ENCODE measurements around the gene TPRG1L.

TPRG1L gene

GRCh38 chr1:3628445-3628844, 3.6 kb downstream of the TPRG1L start:
- no peak for TF ChIP-seq CTCF (IDR thresholded peaks at IDR 0.05; ENCODE audit: low read depth, low read length, missing control alignments)
- no peak overlapping the region for H3K4me3 ChIP-seq (replicated peaks; ENCODE audit: low read depth, low read length)
- no peak for DNase-seq (ENCODE audit: extremely low read depth, low read depth)

- H3K4me3 ChIP-seq (replicated peaks; ENCODE audit: low read depth, low read length) = no peak overlapping the region
- no peak for TF ChIP-seq CTCF (IDR thresholded peaks at IDR 0.05; ENCODE audit: low read depth, low read length, missing control alignments)
- no peak for DNase-seq (ENCODE audit: extremely low read depth, low read depth)
Measured at GRCh38 chr1:3629561-3630160, 4.8 kb downstream of the TPRG1L start.

- TF ChIP-seq CTCF (IDR thresholded peaks at IDR 0.05; ENCODE audit: low read depth, low read length, missing control alignments) = no peak
- H3K4me3 ChIP-seq (replicated peaks; ENCODE audit: low read depth, low read length) = no peak overlapping the region
- no peak for DNase-seq (ENCODE audit: extremely low read depth, low read depth)
Measured at GRCh38 chr1:3630161-3630611, 5.4 kb downstream of the TPRG1L start.

GRCh38 chr1:3630914-3631313, 6.1 kb downstream of the TPRG1L start:
- no peak for DNase-seq (ENCODE audit: extremely low read depth, low read depth)
- no peak overlapping the region for H3K4me3 ChIP-seq (replicated peaks; ENCODE audit: low read depth, low read length)
- no peak for TF ChIP-seq CTCF (IDR thresholded peaks at IDR 0.05; ENCODE audit: low read depth, low read length, missing control alignments)

GRCh38 chr1:3631320-3632260, 6.8 kb downstream of the TPRG1L start:
- no peak overlapping the region for H3K4me3 ChIP-seq (replicated peaks; ENCODE audit: low read depth, low read length)
- TF ChIP-seq CTCF (IDR thresholded peaks at IDR 0.05; ENCODE audit: low read depth, low read length, missing control alignments) = no peak
- no peak for DNase-seq (ENCODE audit: extremely low read depth, low read depth)

- no peak for TF ChIP-seq CTCF (IDR thresholded peaks at IDR 0.05; ENCODE audit: low read depth, low read length, missing control alignments)
- no peak for DNase-seq (ENCODE audit: extremely low read depth, low read depth)
- H3K4me3 ChIP-seq (replicated peaks; ENCODE audit: low read depth, low read length) = no peak overlapping the region
Measured at GRCh38 chr1:3632298-3632697, 7.5 kb downstream of the TPRG1L start.

Data from HFF-Myc (cell line).